Amniotic stem cell (primary cell): ENCODE results near the gene BCAR1.
A peak's percentile ranks its signal among the peaks of the same experiment; 100 is the strongest.
"Not testable (repeated sequence)": the region's sequence is repeated elsewhere in the genome, so short reads cannot be mapped to it uniquely, and the experiment has no call there.

Experiments used
- DNase-seq: peaks from one replicate; lab custom pipeline; 2025; lab: John Stamatoyannopoulos, UW

The BCAR1 gene, protein sequence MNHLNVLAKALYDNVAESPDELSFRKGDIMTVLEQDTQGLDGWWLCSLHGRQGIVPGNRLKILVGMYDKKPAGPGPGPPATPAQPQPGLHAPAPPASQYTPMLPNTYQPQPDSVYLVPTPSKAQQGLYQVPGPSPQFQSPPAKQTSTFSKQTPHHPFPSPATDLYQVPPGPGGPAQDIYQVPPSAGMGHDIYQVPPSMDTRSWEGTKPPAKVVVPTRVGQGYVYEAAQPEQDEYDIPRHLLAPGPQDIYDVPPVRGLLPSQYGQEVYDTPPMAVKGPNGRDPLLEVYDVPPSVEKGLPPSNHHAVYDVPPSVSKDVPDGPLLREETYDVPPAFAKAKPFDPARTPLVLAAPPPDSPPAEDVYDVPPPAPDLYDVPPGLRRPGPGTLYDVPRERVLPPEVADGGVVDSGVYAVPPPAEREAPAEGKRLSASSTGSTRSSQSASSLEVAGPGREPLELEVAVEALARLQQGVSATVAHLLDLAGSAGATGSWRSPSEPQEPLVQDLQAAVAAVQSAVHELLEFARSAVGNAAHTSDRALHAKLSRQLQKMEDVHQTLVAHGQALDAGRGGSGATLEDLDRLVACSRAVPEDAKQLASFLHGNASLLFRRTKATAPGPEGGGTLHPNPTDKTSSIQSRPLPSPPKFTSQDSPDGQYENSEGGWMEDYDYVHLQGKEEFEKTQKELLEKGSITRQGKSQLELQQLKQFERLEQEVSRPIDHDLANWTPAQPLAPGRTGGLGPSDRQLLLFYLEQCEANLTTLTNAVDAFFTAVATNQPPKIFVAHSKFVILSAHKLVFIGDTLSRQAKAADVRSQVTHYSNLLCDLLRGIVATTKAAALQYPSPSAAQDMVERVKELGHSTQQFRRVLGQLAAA

DNA sequence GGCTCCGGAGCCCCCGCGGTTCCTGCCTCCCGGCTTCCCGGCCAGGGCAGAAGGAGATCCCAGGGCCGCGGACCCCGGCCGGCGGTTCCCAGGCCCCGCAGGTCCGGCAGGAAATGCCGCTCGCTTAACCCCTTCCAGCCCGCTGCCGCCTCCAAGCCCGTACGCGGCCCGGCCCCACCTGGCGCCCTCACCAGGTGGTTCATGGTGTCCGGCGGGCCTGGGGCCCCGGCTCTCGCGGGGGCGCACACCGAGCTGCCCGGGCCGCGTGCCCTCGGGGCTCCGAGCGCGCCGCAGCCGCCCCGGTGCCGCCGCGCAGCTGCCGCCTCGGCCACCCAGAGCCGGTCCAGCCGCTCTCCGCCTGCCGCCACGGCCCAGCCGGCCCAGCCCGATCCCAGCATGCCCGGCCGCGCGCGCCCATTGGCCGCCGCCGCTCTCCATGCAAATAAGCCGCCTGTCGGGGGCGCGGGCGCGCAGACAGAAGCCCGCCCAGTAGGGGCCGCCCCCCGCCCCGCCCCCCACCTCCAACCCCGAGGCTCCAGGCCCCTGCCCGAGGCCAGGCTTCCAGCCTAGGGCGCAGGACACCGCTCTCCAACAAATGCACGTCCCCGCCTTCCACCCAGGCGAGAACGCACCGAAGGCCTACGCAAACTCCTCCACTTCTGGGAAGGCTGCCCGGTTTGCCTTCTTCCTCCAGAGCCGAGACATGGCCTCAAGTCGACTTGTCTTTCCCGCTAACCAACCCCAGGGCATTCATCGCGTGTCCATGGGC lies at the start of gene BCAR1:
Gene BCAR1, minus strand, starts transcription at position 345 of the 769 bp plus-strand sequence. Its CDS starts 142 bp downstream, at position 203.
- peak; percentile 89 for DNase-seq

DNA sequence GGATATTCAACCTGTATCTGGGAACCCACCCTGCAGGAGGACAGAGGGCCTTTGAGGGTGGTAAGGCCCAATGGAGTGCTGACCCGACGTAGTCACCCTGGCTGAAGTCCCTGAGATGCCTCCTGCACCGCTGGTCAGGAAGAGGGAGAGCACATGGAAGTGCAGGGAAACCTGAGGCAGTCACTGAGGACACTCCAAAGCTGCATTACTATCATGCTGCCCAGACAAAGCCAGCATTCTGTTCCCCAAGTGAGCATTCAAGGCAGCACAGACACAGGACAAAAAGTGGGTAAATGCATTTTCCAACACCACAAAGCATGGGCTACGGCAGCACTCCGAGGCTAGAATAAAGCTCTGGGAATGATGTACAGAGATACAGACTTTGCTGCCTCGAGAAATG lies 46.8 kb upstream of the BCAR1 start:
- DNase-seq: no peak

DNA sequence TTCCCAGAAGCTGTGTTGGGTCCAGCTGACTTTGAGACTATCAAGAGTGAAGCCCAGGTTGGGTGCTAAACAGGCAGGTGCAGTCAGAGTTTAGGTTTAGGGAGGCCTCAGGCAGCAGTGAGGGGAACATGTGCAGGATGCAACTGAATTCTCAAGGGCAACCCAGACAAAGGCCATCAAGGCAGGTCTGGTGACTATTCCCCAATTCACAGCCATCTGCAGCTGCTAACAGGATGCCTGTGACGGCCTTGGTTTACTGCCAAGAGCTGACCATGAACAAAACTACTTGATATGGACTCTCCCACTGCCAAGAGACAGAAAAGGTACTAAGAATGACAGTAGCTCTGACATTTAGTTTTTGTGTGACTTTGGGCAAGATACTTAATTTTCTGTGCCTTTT lies 45.2 kb upstream of the BCAR1 start:
- DNase-seq: no peak

DNA sequence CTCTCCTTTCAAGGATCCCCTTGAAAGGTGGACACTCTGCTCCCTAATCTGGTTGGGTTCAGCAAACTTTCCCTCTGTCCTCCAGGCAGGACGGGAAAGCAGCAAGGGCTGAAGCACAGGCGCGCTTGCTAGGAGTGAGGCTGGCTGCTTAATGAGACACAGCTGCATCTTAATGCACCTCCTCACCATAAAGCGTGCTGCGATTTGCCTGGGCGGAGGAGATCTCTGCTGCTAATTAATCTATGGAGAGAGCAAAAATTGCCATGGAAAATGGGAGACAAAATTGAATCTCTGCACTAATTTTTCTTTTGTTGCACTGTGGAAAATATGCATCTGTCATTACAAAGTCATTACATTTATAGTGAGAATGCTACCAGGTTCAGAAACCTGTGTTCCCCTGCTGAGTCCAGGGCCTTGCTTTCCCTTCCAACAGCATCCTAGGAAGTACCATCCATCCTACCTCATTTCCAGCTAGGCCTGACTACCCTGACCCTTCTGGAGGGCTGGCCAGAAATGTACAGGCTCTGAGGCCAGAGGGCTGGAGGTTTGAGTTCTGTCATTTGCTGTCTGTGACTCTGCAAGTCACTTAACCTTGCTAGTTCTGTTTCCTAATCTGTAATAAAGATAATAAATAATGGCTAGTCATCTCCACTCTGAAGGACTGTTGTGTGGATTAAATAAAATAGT lies 43.5 kb upstream of the BCAR1 start:
- no peak for DNase-seq

DNA sequence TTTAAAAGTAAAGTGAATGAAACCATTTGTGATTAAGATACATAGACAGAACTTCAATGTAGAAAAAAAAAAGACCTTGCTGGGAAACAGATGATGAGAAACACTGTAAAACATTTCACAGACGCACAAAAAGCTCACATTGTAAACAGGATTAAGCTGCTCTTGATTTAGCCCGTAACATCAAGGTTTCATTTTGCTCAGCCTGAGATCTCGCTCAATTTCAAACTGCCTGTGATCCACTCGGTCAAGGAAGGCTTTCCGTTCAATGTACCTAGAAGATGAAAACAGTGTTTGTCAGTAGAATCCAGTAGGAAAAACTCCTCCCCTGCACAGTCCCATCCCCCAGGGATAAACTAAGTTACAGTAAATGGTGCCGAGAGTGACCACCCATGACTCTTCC lies 42.3 kb upstream of the BCAR1 start:
- no peak for DNase-seq

DNA sequence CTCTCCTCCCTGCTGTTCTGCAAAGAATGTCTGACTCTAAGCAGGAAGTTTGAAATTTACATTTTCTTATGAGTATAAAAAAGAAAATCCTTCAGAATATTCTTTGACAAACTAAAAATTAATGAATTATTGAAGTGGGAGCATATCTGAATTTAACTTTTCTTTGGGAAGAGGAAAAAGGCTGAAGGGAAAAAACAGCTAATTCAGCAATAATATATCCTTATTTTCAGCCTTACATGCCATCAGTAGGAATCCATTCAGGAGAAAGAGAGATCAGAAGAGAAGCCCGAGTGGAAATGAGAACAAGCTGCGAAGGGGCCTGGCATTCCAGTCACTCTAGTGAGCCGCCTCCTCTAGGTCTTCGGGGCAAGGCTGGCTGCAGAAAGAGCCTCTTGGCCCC lies 41.7 kb upstream of the BCAR1 start:
- DNase-seq: no peak

DNA sequence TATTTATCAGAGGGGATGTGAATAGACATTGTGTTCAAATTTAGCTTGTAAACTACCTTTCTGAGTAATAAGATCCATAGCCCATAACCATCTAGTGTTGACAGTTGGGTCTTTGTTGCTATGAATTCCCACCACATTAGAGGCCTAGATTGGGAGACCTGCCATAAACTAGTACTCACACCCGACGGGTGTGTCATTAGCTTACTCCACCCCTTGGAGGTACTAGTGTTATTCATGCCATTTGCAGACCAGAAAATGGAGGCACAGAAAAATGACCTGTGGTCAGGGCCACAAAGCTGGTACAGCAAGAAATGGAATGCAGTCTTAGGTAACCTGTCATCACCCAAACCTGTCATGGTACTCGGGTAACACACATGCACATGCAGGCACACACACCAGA lies 41.3 kb upstream of the BCAR1 start:
- no peak for DNase-seq

DNA sequence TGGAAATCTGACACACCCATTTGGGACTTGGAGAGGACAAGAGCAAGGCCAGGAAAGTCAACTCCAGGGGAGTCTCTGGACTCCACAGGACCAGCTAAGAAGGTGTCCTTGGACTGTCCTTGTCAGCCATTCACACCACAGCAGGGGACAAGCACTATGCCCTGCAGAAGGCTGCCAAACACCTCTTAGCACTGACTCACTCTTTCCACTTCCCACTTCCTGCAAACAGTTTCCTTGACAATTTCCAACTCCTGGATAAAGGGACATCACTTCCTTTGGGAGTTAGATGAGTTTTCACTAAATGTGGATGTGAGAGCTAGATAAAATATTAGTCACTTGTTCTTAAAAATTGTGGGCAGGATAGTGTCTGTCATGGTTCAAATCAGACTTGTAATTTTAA lies 37.8 kb upstream of the BCAR1 start:
- no peak for DNase-seq

DNA sequence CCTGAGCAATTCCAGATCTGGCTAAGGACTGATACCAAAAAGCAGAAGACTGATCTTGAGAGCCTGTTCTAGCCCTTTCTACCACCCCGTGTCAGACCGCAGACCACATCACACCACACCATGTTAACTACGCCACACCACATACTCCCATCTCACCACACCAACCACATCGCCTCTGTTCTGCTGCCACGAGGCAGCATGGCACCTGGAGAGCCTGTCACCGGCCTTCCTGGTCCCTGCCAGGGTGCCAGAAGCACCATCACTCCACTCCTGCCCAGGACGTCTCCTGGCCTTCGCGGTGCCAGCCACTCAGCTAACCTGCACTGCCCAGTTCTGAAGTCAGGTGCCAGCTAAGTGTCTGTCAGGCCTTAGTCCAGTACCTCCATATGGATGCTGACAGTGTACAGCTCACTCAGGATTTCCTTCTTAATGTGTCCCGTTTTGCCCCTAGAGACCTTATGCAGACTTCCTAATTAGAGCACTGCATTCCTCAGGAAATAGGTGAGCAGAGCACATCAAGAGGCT lies 37.2 kb upstream of the BCAR1 start:
- no peak for DNase-seq

DNA sequence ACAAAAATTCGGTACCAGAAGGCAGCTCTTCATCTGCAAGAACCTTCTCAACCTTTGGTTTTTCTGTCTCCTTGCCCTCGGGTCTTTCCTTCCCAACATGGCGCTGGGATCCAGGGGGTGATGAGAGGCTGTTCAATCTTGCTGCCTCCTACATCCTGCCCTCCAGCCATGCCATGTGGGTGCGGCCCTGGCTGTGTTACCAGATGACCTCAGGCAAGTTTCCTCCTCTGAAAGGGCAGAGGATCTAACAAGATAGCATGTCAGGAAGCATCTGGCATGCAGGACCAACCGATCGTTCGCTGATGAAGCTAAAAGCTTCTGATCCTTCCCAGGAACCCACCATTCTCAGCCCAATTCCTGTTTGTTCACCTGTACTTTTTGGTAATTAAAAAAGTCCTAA lies 36.8 kb upstream of the BCAR1 start:
- DNase-seq: no peak

DNA sequence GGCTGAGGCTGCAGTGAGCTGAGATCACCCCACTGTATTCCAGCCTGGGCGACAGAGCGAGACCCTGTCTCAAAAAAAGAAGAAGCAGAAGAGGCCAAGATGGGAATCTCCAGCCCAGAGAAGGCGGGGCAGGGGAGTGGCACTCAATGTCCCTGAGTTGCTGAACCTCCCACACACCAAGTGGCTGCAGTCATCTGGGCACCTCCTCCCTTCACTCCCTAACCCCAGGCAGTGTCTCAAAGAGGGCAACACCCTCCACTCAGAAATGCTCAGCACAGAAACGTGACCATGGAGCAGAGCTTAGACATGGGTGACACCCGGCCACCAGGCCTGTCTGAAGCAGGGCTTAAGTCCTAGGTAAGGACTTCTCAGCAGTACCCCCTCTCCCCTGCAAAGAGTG lies 36.3 kb upstream of the BCAR1 start:
- no peak for DNase-seq

DNA sequence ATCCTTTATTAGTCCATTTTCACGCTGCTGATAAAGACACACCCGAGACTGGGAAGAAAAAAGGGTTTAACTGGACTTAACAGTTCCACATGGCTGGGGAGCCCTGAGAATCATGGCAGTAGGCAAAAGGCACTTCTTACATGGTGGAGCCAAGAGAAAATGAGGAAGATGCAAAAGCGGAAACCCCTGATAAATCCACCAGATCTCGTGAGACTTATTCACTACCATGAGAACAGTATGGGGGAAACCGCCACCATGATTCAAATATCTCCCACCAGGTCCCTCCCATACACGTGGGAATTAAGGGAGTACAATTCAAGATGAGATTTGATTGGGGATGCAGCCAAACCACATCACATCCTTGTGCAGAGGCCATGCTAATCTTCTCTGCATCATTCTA lies 35.0 kb upstream of the BCAR1 start:
- DNase-seq: no peak

DNA sequence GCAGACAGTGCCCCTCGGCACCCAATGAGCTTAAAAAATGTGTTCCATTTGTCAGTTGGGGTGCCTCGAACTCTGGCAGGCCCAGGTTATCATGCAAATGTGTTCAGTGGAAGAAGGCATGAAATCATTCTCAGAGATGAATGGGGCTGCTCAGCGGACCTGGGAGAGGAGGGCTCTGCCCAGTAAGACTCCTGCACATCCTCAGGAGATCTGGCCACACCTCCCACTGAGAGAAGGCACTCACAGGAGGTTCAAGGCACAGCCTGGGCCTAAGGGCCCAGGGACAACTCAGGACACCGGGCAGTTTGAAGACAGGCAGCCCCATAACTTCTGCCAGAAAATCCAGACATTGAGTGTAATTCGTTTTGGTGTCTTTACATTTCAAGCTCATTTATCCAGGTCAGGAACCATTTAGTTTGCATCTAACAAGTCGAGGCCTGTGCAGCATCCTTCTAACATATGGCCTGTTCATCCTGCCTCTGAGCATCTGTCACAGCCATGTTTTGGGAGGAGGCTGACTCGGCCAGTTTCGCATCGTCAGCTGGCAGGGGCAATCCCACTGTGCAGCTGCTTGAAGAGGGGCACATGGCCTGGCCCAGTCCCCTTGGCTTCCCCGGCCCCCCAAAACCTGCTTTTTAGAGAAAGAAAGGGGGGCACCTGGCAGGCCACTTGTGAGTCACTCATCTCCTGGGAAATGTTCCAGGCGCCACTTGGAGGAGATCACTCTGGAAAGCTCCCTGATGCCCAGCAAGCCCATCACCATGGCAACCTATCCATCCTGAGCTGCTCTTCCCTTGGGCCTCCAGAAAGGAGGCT lies 31.2 kb upstream of the BCAR1 start:
- DNase-seq: no peak

DNA sequence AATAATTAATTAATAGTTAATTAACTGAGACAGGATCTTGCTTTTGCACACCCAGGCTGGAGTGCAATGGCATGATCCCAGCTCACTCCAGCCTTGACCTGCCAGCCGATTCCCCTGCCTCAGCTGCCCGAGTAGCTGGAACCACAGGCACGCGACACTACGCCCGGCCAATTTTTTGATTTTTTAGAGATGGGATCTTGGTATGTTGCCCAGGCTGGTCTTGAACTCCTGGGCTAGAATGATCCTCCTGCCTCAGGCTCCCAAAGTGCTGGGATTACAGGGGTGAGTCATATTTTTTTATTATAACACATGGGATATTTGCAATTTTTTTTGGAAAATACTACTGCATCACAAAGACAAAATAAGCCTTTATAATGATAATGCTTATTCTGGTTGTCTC lies 30.4 kb upstream of the BCAR1 start:
- DNase-seq: no peak

DNA sequence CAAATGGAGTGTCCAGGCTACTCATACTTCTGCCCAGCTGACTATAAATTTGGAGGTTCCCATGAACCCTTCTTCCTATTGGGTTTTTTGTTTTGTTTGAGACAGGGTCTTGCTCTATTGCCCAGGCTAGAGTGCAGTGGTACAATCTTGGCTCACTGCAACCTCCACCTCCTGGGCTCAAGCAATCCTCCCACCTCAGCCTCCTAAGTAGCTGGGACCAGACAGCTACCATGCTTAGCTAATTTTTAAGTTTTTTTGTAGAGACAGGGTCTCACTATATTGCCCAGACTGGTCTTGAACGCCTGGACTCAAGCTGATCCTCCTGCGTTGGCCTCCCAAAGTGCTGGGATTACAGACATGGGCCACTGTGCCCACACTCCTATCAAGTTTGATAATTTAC lies 29.6 kb upstream of the BCAR1 start:
- not testable (repeated sequence) for DNase-seq

DNA sequence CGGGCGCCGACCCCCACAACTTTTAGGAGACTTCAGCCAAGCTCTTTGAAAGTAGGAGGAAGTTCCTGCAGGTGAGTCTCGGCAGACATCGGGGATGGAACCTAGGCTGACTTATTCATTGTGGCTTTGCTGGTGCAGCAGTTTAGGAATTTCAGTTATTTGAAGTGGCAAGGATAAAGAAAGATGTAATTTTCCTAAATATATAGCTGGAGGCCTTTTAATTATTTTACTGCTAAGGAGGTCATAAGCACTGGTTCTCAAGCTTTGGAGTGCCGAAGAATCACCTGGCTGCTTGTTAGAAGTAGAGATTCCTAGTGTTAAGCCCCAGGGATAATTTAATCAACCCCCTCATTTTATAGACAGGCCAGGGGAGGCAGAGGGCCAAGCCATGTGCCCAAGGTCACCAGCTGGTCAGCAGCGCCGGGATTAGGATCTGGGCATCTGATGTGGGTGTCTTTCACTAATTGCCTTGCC lies 28.9 kb upstream of the BCAR1 start:
- DNase-seq: no peak

DNA sequence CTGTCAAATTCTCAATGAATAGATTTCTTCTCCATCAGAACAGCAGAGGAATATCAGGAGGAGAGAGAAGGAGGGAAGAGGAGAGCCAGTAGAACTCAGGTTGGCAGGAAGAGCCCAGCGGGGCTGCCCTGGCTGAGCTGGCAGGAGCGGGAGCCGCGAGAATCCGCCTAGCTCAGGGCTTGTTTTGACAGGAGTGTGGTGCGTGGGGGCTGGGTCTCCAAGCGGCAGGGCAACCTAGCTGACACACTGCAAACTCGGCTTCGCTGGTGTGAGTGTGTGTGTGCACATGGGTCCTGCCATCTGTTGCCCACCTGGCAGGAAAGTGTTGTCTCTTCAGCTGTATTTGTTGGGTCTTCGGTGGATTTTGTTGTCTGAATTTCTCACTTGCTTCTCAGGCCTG lies 27.9 kb upstream of the BCAR1 start:
- no peak for DNase-seq

DNA sequence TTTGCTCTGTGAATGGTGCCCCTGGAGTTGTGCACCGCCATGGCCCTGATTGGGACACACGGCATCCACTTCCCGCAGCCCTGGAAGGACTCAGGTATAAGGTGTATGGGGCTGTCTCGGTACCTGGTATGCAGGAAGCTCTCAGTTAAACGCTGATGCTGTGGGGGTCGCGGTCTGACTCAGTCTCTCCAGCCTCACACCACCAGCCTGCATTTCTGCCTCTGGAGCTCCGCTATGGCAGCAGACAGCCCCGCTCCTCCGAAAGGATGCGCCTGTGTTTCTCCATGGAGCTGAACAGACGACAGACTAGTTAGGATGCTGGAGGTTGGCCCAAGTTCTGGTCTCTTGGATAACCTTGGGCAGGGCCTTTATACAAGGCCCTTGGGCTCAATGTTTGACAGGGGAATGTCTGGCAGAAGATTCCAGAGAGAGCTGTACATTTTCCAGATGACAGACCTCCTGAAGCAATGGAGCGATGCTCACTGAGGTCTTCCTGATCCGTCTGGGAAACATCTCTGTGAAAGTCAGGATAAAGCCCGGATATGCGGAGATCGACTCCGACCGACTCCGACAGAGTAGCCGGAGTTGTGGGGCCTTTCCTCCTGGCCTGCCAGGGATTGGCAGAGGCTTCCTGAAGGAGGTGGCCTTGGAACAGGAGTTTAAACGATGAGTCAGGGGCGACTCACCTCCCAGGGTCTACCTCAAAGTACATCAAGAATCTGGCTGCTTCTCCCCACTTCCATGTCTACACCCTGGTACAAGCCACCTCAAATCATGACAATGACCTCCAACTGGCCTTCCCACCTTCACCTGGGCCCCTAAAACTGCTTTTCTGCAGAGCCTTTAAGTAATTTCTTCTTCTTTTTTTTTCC lies 21.9 kb upstream of the BCAR1 start:
- no peak for DNase-seq

DNA sequence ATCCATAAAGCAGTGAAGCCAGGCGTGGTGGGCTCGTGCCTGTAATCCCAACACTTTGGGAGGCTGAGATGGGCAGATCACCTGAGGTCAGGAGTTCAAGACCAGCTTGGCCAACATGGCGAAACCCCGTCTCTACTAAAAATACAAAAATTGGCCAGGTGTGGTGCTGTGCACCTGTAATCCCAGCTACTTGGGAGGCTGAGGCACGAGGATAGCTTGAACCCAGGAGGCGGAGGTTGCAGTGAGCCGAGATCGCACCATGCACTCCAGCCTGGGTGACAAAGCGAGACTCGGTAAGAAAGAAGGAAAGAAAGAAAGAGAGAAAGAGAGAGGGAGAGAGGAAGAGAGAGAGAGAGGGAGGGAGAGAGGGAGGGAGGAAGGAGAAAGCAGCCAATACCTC lies 21.2 kb upstream of the BCAR1 start:
- not testable (repeated sequence) for DNase-seq

DNA sequence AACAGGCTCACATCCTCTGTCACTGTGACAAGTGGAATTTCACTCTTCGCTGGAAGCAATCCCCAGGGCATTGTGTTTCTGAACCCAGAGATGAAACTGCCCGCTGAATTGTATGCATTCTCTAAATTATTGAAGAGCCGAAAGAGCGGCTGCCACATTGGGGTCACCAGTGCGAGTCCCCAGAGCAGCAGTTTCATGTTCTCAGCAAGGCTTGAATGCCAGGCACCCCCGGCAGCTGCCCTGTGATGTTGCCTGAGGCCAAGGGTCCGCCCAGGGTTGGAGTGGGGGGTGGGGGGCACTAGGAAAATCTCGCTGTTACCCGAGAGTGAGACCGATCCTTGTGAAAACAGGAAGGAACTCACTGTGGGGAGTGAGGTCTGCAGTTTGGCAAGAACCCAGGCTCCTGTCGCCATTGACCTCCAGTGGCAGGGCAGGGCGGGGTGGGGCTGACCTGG lies 20.7 kb upstream of the BCAR1 start:
- DNase-seq: no peak
